Measurements from ENCODE around the gene EIF5.

EIF5 gene

GRCh38 chr14:103310576-103311095, 23.4 kb upstream of the EIF5 start:
- no peak for DNase-seq (ENCODE audit: low read depth in 2 of 2)

GRCh38 chr14:103311171-103311997, 22.7 kb upstream of the EIF5 start:
- no peak for DNase-seq (ENCODE audit: low read depth in 2 of 2)

GRCh38 chr14:103312006-103312635, 21.9 kb upstream of the EIF5 start:
- no peak for DNase-seq (ENCODE audit: low read depth in 2 of 2)

GRCh38 chr14:103313704-103314103, 20.3 kb upstream of the EIF5 start:
- DNase-seq (ENCODE audit: low read depth in 2 of 2): no peak

- no peak for DNase-seq (ENCODE audit: low read depth in 2 of 2)
Observed at GRCh38 chr14:103314496-103315277, 19.4 kb upstream of the EIF5 start.

GRCh38 chr14:103315351-103315911, 18.6 kb upstream of the EIF5 start:
- DNase-seq (ENCODE audit: low read depth in 2 of 2): no peak

GRCh38 chr14:103315941-103316340, 18.1 kb upstream of the EIF5 start:
- DNase-seq (ENCODE audit: low read depth in 2 of 2): no peak

- DNase-seq (ENCODE audit: low read depth in 2 of 2): no peak
Observed at GRCh38 chr14:103316721-103317121, 17.3 kb upstream of the EIF5 start.

GRCh38 chr14:103317251-103317650, 16.8 kb upstream of the EIF5 start:
- no peak for DNase-seq (ENCODE audit: low read depth in 2 of 2)

- no peak for DNase-seq (ENCODE audit: low read depth in 2 of 2)
Observed at GRCh38 chr14:103317976-103318580, 16.0 kb upstream of the EIF5 start.

GRCh38 chr14:103318750-103319419, 15.2 kb upstream of the EIF5 start:
- DNase-seq (ENCODE audit: low read depth in 2 of 2): no peak

GRCh38 chr14:103319422-103319821, 14.6 kb upstream of the EIF5 start:
- DNase-seq (ENCODE audit: low read depth in 2 of 2): no peak

- no peak for DNase-seq (ENCODE audit: low read depth in 2 of 2)
Observed at GRCh38 chr14:103326078-103326477, 8.0 kb upstream of the EIF5 start.

- DNase-seq (ENCODE audit: low read depth in 2 of 2): no peak
Observed at GRCh38 chr14:103328941-103329340, 5.1 kb upstream of the EIF5 start.

- DNase-seq (ENCODE audit: low read depth in 2 of 2): no peak
Observed at GRCh38 chr14:103329401-103330347, 4.4 kb upstream of the EIF5 start.

- no peak for DNase-seq (ENCODE audit: low read depth in 2 of 2)
Observed at GRCh38 chr14:103330536-103330935, 3.5 kb upstream of the EIF5 start.

- DNase-seq (ENCODE audit: low read depth in 2 of 2): no peak
Observed at GRCh38 chr14:103332143-103332919, 1.7 kb upstream of the EIF5 start.

- peak; percentile 72 to 79 for DNase-seq (ENCODE audit: low read depth in 2 of 2)
Observed at GRCh38 chr14:103334644-103335622, 896 bp downstream of the EIF5 start.
